Colon (tissue), 2 donors: ENCODE results near the gene CPPED1.
"Not testable (repeated sequence)": the region's sequence is repeated elsewhere in the genome, so short reads cannot be mapped to it uniquely, and the experiment has no call there.

ENCODE experiments used
- FAIRE-seq: peaks from 2 replicates; lab custom pipeline; 2012; peaks lifted over from hg19 to GRCh38; lab: Jason Lieb, UNC
- donor health status: control.
- donor health status: control.

The CPPED1 gene

DNA sequence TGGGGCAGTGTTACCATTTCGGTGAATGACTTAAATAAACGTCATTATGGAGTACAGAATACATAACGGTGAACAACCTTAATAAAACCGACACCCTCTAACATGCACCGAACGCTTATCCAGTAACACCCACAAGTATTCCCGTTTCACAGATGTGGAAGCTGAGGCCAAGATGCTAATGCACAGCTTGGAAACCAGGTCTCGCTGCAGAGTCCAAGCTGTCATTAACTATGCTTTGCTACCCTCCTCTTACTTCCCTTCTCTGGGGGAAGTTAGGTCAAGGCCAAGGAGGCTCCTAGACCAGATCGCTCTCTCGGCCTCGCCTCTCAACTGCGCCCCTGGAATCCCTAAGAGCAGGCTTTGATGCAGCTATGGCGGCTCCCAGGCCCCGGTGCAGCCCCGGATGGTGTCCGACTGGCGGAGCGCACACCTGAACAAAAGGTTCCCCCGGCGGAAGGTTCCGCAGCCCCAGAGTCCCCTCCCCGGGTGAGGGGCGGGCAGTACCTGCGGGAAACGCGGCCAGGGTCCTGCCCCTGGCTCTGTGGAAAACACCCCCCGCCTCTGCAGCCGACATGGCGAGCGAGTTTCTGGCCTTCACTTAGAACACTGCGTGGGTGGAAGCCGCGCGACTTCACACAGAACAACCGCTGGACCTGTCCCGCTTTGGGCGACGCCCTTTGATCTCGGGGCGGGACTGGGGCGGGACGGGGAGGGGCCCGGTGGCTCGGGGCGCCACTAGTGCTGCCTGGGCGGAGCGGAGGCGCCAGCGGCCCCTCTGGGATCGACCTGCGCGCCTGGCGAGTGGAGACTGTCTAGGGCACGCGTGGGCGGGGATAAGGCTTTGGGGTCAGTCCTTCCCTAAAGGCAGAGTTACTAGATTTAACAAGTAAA, at the start of gene CPPED1:
Gene CPPED1, minus strand, starts transcription at position 685 of the 891 bp plus-strand sequence. Its CDS starts 111 bp downstream, at position 574.
- no peak for FAIRE-seq

DNA sequence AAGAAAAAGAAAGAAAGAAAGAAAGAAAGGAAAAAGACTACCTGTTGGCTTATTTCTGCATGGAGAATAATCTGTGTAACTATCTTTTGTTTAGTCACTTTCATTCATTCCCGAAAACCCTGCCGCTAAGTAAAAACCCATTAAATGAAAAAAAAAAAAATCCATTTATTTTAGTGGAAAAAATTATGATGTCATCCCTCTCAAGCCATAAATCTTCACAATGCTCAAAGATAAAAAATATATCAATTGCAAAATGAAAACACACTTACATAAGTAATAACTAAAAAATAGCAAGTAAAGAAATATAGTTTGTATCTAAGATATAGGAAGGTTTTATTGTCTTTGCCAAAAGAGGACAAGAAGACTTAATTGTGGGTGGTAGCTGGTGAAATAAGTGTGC, 46.5 kb upstream of the CPPED1 start:
- no peak for FAIRE-seq

- FAIRE-seq, result no peak
Measured at GRCh38 chr16:12846592-12846991, 42.9 kb upstream of the CPPED1 start.

- FAIRE-seq, result no peak
Measured at GRCh38 chr16:12845282-12845681, 41.6 kb upstream of the CPPED1 start.

- no peak for FAIRE-seq
Measured at GRCh38 chr16:12837756-12838155, 34.1 kb upstream of the CPPED1 start.

DNA sequence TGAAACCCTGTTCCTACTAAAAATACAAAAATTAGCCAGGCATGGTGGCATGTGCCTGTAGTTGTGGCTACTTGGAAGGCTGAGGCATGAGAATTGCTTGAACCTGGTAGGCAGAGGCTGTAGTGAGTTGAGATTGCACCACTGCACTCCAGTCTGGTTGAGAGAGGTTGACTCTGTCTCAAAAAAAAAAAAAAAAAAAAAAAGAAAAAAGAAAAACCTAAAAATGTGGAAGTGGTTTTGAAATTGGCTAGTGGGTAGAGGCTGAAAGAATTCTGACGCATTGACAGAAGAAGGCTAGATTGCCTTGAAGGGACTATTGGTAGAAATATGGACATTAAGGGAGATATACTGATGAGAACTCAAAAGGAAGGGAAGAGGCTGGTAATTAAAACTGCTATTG, 33.6 kb upstream of the CPPED1 start:
- no peak for FAIRE-seq

DNA sequence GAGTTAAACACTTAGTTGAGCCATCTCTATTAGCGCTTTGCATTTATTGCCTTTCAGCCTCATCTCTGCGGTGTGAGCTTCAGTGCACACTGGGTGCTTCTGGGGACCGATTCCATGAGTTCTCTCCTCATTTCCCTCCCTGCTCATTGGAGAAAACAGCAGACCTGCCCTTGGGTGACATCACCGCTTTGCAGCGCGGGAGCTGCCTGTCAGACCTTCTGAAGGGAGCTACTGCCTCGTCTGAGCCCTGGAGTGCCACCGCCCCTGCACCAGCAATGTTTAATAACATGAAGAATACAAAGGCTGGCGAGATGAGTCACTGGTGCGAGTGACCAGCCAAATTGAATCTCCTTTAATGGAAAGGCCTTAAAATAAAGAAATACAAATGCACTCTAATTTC, 30.2 kb upstream of the CPPED1 start:
- FAIRE-seq, result no peak

GRCh38 chr16:12829096-12829888, 25.6 kb upstream of the CPPED1 start:
- FAIRE-seq, result no peak

GRCh38 chr16:12828206-12828605, 24.5 kb upstream of the CPPED1 start:
- FAIRE-seq, result no peak

DNA sequence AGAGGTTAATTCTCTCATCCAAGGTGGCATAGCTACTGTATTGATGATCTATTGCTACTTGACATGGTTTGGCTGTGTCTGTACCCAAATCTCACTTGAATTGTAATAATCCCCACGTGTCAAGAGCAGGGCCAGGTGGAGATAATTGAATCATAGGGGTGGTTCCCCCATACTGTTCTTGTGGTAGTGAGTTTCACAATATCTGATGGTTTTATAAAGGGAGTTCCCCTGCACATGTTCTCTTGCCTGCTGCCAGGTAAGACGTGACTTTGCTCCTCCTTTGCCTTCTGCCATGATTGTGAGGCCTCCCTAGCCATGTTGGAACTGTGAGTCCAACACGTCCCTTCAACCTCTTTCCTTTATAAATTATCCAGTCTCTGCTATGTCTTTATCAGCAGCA, 22.9 kb upstream of the CPPED1 start:
- no peak for FAIRE-seq

GRCh38 chr16:12819126-12820117, 15.7 kb upstream of the CPPED1 start:
- no peak for FAIRE-seq

- FAIRE-seq, result no peak
Measured at GRCh38 chr16:12818326-12818725, 14.6 kb upstream of the CPPED1 start.

DNA sequence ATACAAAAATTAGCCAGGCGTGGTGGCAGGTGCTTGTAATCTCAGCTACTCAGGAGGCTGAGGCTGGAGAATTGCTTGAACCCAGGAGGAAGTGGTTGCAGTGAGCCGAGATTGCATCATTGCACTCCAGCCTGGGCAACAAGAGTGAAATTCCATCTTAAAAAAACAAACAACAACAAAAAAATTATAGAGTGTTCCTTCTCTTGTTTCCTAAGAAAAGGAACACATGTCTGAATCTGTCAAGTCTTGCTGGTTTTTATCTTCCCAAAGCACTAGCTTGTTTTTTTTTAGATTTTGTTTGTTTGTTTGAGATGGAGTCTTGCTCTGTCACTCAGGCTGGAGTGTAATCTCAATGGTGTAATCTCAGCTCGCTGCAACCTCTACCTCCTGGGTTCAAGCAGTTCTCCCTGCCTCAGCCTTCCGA, 13.1 kb upstream of the CPPED1 start:
- not testable (repeated sequence) for FAIRE-seq

- no peak for FAIRE-seq
Measured at GRCh38 chr16:12815361-12815760, 11.7 kb upstream of the CPPED1 start.

GRCh38 chr16:12813734-12814133, 10.0 kb upstream of the CPPED1 start:
- not testable (repeated sequence) for FAIRE-seq

- FAIRE-seq, result not testable (repeated sequence)
Measured at GRCh38 chr16:12813321-12813720, 9.6 kb upstream of the CPPED1 start.

GRCh38 chr16:12811441-12812383, 8.0 kb upstream of the CPPED1 start:
- no peak for FAIRE-seq

- no peak for FAIRE-seq
Measured at GRCh38 chr16:12805066-12805465, 1.4 kb upstream of the CPPED1 start.

DNA sequence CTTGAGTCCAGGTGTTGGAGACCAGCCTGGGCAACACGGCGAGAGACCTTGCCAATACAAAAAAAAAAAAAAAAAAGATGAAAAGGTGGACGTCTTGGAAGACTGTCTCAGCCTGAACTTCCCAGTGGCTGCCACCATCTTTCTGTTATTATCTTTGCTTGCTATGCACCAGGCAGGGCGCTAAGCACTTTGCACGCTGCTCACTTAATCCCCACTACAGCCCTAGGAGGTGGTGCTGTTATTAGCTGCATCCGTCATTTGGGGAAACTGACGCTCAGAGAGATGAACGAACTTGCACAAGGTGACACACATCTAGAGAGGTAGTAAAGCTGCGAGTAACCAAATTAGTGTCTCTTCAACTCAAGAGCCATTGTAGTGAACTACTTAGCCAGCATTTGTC, 708 bp upstream of the CPPED1 start:
- FAIRE-seq, result no peak

GRCh38 chr16:12802661-12803060, 1.0 kb downstream of the CPPED1 start:
- no peak for FAIRE-seq

DNA sequence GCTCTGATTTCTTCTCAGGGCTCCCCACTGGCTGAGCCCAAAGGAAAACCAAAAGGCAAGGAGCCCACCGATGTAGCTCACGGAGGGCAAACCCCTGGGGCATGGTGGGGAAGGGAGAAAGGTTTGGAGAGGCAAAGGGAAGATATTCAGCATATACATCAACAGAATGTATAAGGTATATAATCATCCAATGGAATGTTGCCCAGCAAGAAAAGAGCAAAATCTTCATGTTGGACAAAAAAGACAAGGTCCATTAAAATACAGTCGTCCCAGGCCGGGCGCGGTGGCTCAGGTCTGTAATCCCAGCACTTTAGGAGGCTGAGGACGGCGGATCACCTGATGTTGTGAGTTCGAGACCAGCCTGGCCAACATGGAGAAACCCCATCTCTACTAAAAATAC, 1.6 kb downstream of the CPPED1 start:
- no peak for FAIRE-seq
